MM.1S (cell line): ENCODE data around the gene ARAP3.

ENCODE experiments used
- CTCF ChIP-seq: fragments of 300-600 bp; sonication (generic); IDR thresholded peaks from 2 replicates; pipeline ENCODE4 v1.5.1; 2016; ENCODE audit warnings: antibody characterized with exemption, low read length, mixed read lengths
- EZH2 ChIP-seq: fragments of 300-600 bp; sonication (generic); optimal IDR thresholded peaks from 2 replicates; pipeline ENCODE3; 2017; ENCODE audit warnings: low read depth, mild to moderate bottlenecking, antibody characterized with exemption, low read length, mixed read lengths
- EZH2phosphoT487 ChIP-seq: fragments of 300-600 bp; sonication (generic); IDR thresholded peaks from 2 replicates; pipeline ENCODE4 v1.6.1; 2018; ENCODE audit warnings: antibody characterized with exemption, low read length

- TF ChIP-seq CTCF (no peak), EZH2phosphoT487 (no peak), EZH2 (no peak)
Measured at GRCh38 chr5:141701360-141702119, 19.5 kb upstream of the ARAP3 start.
